Activated effector memory CD4-positive, alpha-beta T cell treated with Interleukin-2 at 50 U/mL for 16 hours (primary cell): ENCODE measurements around the gene TTLL8.

Experiments used
- DNase-seq: peaks from one replicate; pipeline ENCODE4 v3.0.0-alpha.2; 2020

Gene TTLL8

GRCh38 chr22:50039669-50040443 lies 18.2 kb downstream of the TTLL8 start:
- no peak for DNase-seq

GRCh38 chr22:50035976-50036724 lies 21.9 kb downstream of the TTLL8 start:
- no peak for DNase-seq

GRCh38 chr22:50035131-50035881 lies 22.8 kb downstream of the TTLL8 start:
- DNase-seq, result no peak

- DNase-seq, result no peak
These were observed 23.7 kb downstream of the TTLL8 start for GRCh38 chr22:50034126-50035081.

GRCh38 chr22:50032941-50033601 lies 25.0 kb downstream of the TTLL8 start:
- DNase-seq, result no peak

GRCh38 chr22:50032109-50032871 lies 25.8 kb downstream of the TTLL8 start:
- DNase-seq, result no peak

- no peak for DNase-seq
These were observed 26.7 kb downstream of the TTLL8 start for GRCh38 chr22:50031189-50032091.

- peak; percentile 67 for DNase-seq
These were observed 27.6 kb downstream of the TTLL8 start for GRCh38 chr22:50030297-50031188.

GRCh38 chr22:50027639-50028537 lies 30.2 kb downstream of the TTLL8 start:
- peak; percentile 40 for DNase-seq

GRCh38 chr22:50025993-50026392 lies 32.1 kb downstream of the TTLL8 start:
- no peak for DNase-seq

GRCh38 chr22:50022171-50022819 lies 35.8 kb downstream of the TTLL8 start:
- no peak for DNase-seq

GRCh38 chr22:50020606-50021005 lies 37.5 kb downstream of the TTLL8 start:
- DNase-seq, result no peak

- DNase-seq, result no peak
These were observed 38.8 kb downstream of the TTLL8 start for GRCh38 chr22:50019316-50019715.

- DNase-seq, result no peak
These were observed 39.4 kb downstream of the TTLL8 start for GRCh38 chr22:50018608-50019285.

- no peak for DNase-seq
These were observed 40.3 kb downstream of the TTLL8 start for GRCh38 chr22:50017701-50018224.

- DNase-seq, result peak; percentile 33
These were observed 41.0 kb downstream of the TTLL8 start for GRCh38 chr22:50016988-50017700.
